MM.1S (cell line): ENCODE results near the gene ELMOD1.

Source experiments
- DNase-seq: peaks from one replicate; pipeline ENCODE4 v3.0.0-alpha.2; 2015
- H2AFZ ChIP-seq: fragments of 300-600 bp; sonication (generic); 2 replicates; pipeline ENCODE4 v1.6.0; 2016; ENCODE audit warnings: antibody characterized with exemption, low read length
- H3F3A ChIP-seq: fragments of 300-600 bp; sonication (generic); 2 replicates; pipeline ENCODE4 v1.6.1; 2016; ENCODE audit warnings: mild to moderate bottlenecking, antibody characterized with exemption, low read length, moderate library complexity, mixed read lengths; ENCODE audit not compliant: insufficient read depth
- H3K27ac ChIP-seq: fragments of 300-600 bp; sonication (generic); 2 replicates; pipeline ENCODE4 v1.5.1; 2016; ENCODE audit warnings: mild to moderate bottlenecking, low read length
- H3K27me3 ChIP-seq: fragments of 300-600 bp; sonication (generic); replicated peaks from 2 replicates; pipeline ENCODE4 v1.6.0; 2016; ENCODE audit warnings: low read length; ENCODE audit not compliant: insufficient read depth
- H3K36me3 ChIP-seq: fragments of 300-600 bp; sonication (generic); replicated peaks from 2 replicates; pipeline ENCODE4 v1.6.1; 2016; ENCODE audit warnings: mild to moderate bottlenecking, low read length, mixed read lengths; ENCODE audit not compliant: insufficient read depth
- H3K4me1 ChIP-seq: fragments of 300-600 bp; sonication (generic); 2 replicates; pipeline ENCODE4 v1.6.1; 2016; ENCODE audit warnings: low read length, mixed read lengths
- H3K4me2 ChIP-seq: fragments of 300-600 bp; sonication (generic); 2 replicates; pipeline ENCODE4 v1.6.0; 2016; ENCODE audit warnings: low read depth, low read length
- H3K4me3 ChIP-seq: fragments of 300-600 bp; sonication (generic); 2 replicates; pipeline ENCODE4 v1.5.1; 2016; ENCODE audit warnings: low read length, mixed read lengths
- H3K79me2 ChIP-seq: fragments of 300-600 bp; sonication (generic); 2 replicates; pipeline ENCODE4 v1.6.1; 2016; ENCODE audit warnings: mixed run types, low read length, mixed read lengths
- H3K9ac ChIP-seq: fragments of 300-600 bp; sonication (generic); 2 replicates; pipeline ENCODE4 v1.6.1; 2016; ENCODE audit warnings: low read length, mixed read lengths
- H3K9me2 ChIP-seq: fragments of 300-600 bp; sonication (generic); replicated peaks from 2 replicates; pipeline ENCODE4 v1.6.1; 2016; ENCODE audit warnings: mild to moderate bottlenecking, low read length, mixed read lengths; ENCODE audit not compliant: insufficient read depth
- H3K9me3 ChIP-seq: fragments of 300-600 bp; sonication (generic); replicated peaks from 2 replicates; pipeline ENCODE4 v1.6.1; 2016; ENCODE audit warnings: mild to moderate bottlenecking, low read length, mixed read lengths; ENCODE audit not compliant: insufficient read depth
- H4K20me1 ChIP-seq: fragments of 300-600 bp; sonication (generic); 2 replicates; pipeline ENCODE4 v1.6.1; 2016; ENCODE audit warnings: mild to moderate bottlenecking, low read length, moderate library complexity, mixed read lengths; ENCODE audit not compliant: insufficient read depth
- EZH2 ChIP-seq: fragments of 300-600 bp; sonication (generic); optimal IDR thresholded peaks from 2 replicates; pipeline ENCODE3; 2017; ENCODE audit warnings: low read depth, mild to moderate bottlenecking, antibody characterized with exemption, low read length, mixed read lengths
- EZH2phosphoT487 ChIP-seq: fragments of 300-600 bp; sonication (generic); IDR thresholded peaks from 2 replicates; pipeline ENCODE4 v1.6.1; 2018; ENCODE audit warnings: antibody characterized with exemption, low read length
- TF ChIP-seq, protein P1 (sequence below): fragments of 300-600 bp; sonication (generic); IDR thresholded peaks from 2 replicates; pipeline ENCODE4 v1.5.1; 2016; ENCODE audit warnings: antibody characterized with exemption, low read length, mixed read lengths

Gene ELMOD1

DNA sequence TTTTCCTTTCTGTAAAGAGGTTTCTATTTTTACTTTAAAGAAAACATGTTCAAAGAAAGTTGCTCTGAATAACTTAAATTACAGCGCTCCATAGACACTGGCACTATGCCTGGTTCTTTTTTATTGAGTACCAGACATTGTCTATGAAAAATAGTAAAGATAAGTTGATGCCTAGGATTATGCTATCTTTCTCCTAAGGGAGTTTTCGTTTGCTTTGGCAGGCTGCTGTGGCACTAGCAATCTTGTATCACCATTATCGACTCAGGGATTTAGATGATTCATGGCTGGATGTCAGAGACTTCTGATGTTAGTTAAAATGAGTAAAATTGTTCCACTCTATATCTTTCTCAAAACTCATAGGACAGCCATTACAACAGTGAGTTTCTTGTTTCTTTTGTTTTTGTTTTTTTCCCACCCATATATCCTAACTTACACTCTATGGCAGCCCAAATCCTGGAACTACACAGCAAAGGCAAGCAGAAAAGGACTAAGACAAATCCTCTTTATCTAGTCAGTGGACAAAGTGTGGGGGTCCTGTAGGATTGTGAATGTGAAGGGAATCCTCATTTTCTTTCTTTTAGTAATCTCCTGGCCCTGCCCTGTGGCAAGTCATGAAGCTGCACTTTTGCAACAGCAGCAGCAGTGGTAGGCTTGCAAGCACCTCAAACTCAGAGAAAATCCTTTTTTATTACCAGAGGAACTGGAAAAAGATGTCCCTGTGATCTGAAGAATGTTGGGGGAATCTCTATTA lies 100.2 kb downstream of the ELMOD1 start:
- no peaks in the 10 kb centered on the region for H3K36me3 ChIP-seq
- H3K9ac ChIP-seq = no peak overlapping the region
- no peaks in the 10 kb centered on the region for H3K9me3 ChIP-seq
- TF ChIP-seq, protein P1, sequence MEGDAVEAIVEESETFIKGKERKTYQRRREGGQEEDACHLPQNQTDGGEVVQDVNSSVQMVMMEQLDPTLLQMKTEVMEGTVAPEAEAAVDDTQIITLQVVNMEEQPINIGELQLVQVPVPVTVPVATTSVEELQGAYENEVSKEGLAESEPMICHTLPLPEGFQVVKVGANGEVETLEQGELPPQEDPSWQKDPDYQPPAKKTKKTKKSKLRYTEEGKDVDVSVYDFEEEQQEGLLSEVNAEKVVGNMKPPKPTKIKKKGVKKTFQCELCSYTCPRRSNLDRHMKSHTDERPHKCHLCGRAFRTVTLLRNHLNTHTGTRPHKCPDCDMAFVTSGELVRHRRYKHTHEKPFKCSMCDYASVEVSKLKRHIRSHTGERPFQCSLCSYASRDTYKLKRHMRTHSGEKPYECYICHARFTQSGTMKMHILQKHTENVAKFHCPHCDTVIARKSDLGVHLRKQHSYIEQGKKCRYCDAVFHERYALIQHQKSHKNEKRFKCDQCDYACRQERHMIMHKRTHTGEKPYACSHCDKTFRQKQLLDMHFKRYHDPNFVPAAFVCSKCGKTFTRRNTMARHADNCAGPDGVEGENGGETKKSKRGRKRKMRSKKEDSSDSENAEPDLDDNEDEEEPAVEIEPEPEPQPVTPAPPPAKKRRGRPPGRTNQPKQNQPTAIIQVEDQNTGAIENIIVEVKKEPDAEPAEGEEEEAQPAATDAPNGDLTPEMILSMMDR = no peak
- TF ChIP-seq EZH2 = no peak
- TF ChIP-seq EZH2phosphoT487 = no peak
- H3K4me2 ChIP-seq = no peak overlapping the region
- H3K4me3 ChIP-seq = no peak overlapping the region
- H3K4me1 ChIP-seq = peaks cover 8% of the 10 kb centered on the region; the same call in 1 of the 2 replicates
- no peaks in the 10 kb centered on the region for H3F3A ChIP-seq
- DNase-seq = no peak
- no peak overlapping the region for H2AFZ ChIP-seq
- H4K20me1 ChIP-seq = no peaks in the 10 kb centered on the region
- no peaks in the 10 kb centered on the region for H3K9me2 ChIP-seq
- H3K27ac ChIP-seq = no peak overlapping the region
- no peaks in the 10 kb centered on the region for H3K27me3 ChIP-seq
- H3K79me2 ChIP-seq = no peaks in the 10 kb centered on the region

DNA sequence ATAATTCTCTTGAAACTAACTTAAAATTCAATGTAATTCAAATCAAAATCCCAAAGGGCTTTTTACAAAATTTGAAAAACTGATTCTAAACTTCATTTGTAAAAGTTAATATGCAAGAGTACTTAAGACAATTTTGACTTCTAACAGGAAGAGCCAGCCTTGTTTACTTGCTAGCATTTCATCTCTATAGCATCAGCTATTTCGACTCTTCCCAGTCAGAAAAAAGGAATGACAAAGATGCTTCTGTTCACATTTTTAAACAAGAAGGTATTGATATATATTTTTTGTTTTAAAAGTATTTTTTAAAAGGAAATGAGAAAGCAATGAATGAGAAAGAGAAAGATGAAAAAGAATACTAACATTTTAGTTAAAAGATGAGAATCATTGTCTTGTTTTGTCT lies 104.5 kb downstream of the ELMOD1 start:
- TF ChIP-seq, protein P1 = no peak
- TF ChIP-seq EZH2phosphoT487 (no peak), EZH2 (no peak)
- H3K4me2 ChIP-seq = no peak overlapping the region
- no peaks in the 10 kb centered on the region for H3K9me3 ChIP-seq
- H3K4me3 ChIP-seq = no peak overlapping the region
- no peaks in the 10 kb centered on the region for H3K27me3 ChIP-seq
- H3K4me1 ChIP-seq = peaks cover 8% of the 10 kb centered on the region; the same call in 1 of the 2 replicates
- no peak overlapping the region for H3K9ac ChIP-seq
- no peaks in the 10 kb centered on the region for H3K79me2 ChIP-seq
- H2AFZ ChIP-seq = no peak overlapping the region
- no peaks in the 10 kb centered on the region for H4K20me1 ChIP-seq
- no peak for DNase-seq
- H3K36me3 ChIP-seq = no peaks in the 10 kb centered on the region
- H3K27ac ChIP-seq = no peak overlapping the region
- no peaks in the 10 kb centered on the region for H3F3A ChIP-seq
- no peaks in the 10 kb centered on the region for H3K9me2 ChIP-seq

DNA sequence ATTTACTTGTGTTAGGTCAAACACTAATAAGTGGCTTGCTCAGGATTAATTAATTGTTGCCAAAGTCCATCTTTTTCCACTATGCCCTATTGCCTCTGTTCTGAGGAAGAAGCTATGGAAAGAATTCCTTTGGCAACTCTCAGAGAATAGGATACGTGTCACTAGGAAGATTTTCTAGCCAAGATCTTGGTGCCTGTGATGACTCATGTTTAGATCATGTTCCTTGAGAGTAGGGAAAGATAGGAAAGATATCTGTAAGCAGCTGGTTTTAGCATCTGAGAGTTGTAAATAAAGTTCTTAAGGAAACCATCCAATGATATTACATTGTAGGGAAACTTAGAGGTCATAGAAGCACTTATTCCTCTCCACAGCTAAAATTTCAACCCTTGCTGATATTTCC lies 105.2 kb downstream of the ELMOD1 start:
- Histone ChIP-seq H3K4me2 (no peak overlapping the region), H4K20me1 (no peaks in the 10 kb centered on the region), H3K9me2 (no peaks in the 10 kb centered on the region), H3K36me3 (no peaks in the 10 kb centered on the region), H3K79me2 (no peaks in the 10 kb centered on the region), H3F3A (no peaks in the 10 kb centered on the region), H3K9me3 (no peaks in the 10 kb centered on the region), H3K27ac (no peak overlapping the region), H3K27me3 (no peaks in the 10 kb centered on the region), H3K9ac (no peak overlapping the region), H3K4me1 (peaks cover 8% of the 10 kb centered on the region; the same call in 1 of the 2 replicates), H3K4me3 (no peak overlapping the region), H2AFZ (no peak overlapping the region)
- DNase-seq = no peak
- TF ChIP-seq, protein P1 = no peak
- TF ChIP-seq EZH2 (no peak), EZH2phosphoT487 (no peak)
